Measurements from ENCODE around the gene SLC66A1.

GRCh38 chr1:19360843-19361610 lies 48.9 kb downstream of the SLC66A1 start:
- no peak for TF ChIP-seq EZH2 (IDR thresholded peaks at IDR 0.05; ENCODE audit: borderline replicate concordance, low read length)
- no peak for TF ChIP-seq CTCF (IDR thresholded peaks at IDR 0.05; ENCODE audit: low read length)

Measured in OCI-LY1 (cell line).